K562 (cell line): Measurements from ENCODE around the gene CFAP73. TPM values are rescaled to one million over a fixed set of nuclear protein-coding genes. Genes with fewer than 3 reads are reported as not detected.

ENCODE experiments used
- ATAC-seq: fragments of 200-7000 bp; cut with Tn5 transposase; 3 replicates; pipeline ENCODE4 v1.9.1; 2020; ENCODE audit warnings: moderate library complexity
- BruUV-seq: library from RNA; stranded (reverse); fragments of 400-500 nt; replicated peaks from 2 replicates; lab custom pipeline; 2021; lab: Mats Ljungman, UMichigan
- CTCF ChIA-PET: fragments of 300-600 bp; formaldehyde crosslinking; extraction: SDS; loops from one replicate; lab custom pipeline; 2021; ENCODE audit warnings: low intra/inter-chr PET ratio; lab: Yijun Ruan, JAX
- POLR2A ChIA-PET: fragments of 300-600, 350-650 bp; sonication (Branson Sonifier 250); formaldehyde crosslinking; extraction: SDS; loops from one replicate; lab custom pipeline; 2021; ENCODE audit warnings: antibody characterized with exemption, inconsistent platforms; lab: Yijun Ruan, JAX
- DNase-seq, 4 experiments: peaks; one replicate each; pipeline versions ENCODE4 v3.0.0 to v3.0.0-alpha.2; 2011 to 2018; ENCODE audit warnings: low spot score in 3 of 4, mixed read lengths in 3 of 4; ENCODE audit errors: extremely low read depth in 1 of 4
- FAIRE-seq: peaks from 2 replicates; lab custom pipeline; 2011; peaks lifted over from hg19 to GRCh38; lab: Jason Lieb, UNC
- H2AFZ ChIP-seq: 2 replicates; pipeline ENCODE4 v1.6.0; 2011; ENCODE audit warnings: low read depth, low read length, control low read depth, inconsistent platforms
- H3K27ac ChIP-seq: fragments of 200-600 bp; 3 replicates; pipeline ENCODE4 v1.8.0; 2011; ENCODE audit warnings: low read depth, mild to moderate bottlenecking, control low read depth, inconsistent platforms, low read length, moderate library complexity, mixed read lengths; ENCODE audit errors: extremely low read depth
- H3K27me3 ChIP-seq, 2 experiments: fragments of 300-600 bp in 1 of 2; 2 replicates in 1 of 2; 3 replicates in 1 of 2; pipeline versions ENCODE4 v1.6.0 to v1.8.0; 2011; ENCODE audit warnings: inconsistent platforms in 2 of 2, low read length in 2 of 2, mild to moderate bottlenecking in 1 of 2, mixed read lengths in 1 of 2, moderate library complexity in 1 of 2; ENCODE audit not compliant: control insufficient read depth in 2 of 2, insufficient read depth in 2 of 2
- H3K36me3 ChIP-seq: fragments of 300-600 bp; 3 replicates; pipeline ENCODE4 v1.8.0; 2011; ENCODE audit warnings: mild to moderate bottlenecking, low read length, inconsistent platforms; ENCODE audit not compliant: control insufficient read depth, insufficient read depth
- H3K4me1 ChIP-seq, 2 experiments: fragments of 200-600 bp in 1 of 2; replicated peaks in 1 of 2; 2 replicates in 1 of 2; 3 replicates in 1 of 2; pipeline versions ENCODE4 v1.5.1 to v1.8.0; 2011; ENCODE audit warnings: inconsistent platforms in 2 of 2, low read length in 2 of 2, mild to moderate bottlenecking in 1 of 2, mixed read lengths in 1 of 2, moderate library complexity in 1 of 2; ENCODE audit not compliant: control insufficient read depth in 2 of 2, insufficient read depth in 2 of 2
- H3K4me2 ChIP-seq: 2 replicates; pipeline ENCODE4 v1.6.1; 2011; ENCODE audit warnings: low read length, control low read depth, inconsistent platforms, mixed read lengths; ENCODE audit not compliant: insufficient read depth
- H3K4me3 ChIP-seq: fragments of 200-600 bp; sonication (generic), shearing (Covaris generic); 2 replicates; pipeline ENCODE4 v1.5.1; 2016; ENCODE audit warnings: control low read depth, inconsistent platforms
- H3K79me2 ChIP-seq: fragments of 200-600 bp; 3 replicates; pipeline ENCODE4 v1.8.0; 2011; ENCODE audit warnings: low read length, inconsistent platforms; ENCODE audit not compliant: control insufficient read depth, insufficient read depth
- H3K9ac ChIP-seq, 2 experiments: 2 replicates each; pipeline versions ENCODE4 v1.6.0 to v1.6.1; 2011; ENCODE audit warnings: low read depth in 2 of 2, low read length in 2 of 2, control low read depth in 1 of 2, inconsistent platforms in 1 of 2, mild to moderate bottlenecking in 1 of 2, mixed read lengths in 1 of 2; ENCODE audit not compliant: insufficient read depth in 1 of 2
- H3K9me1 ChIP-seq: one replicate; pipeline ENCODE4 v1.6.0; 2011; ENCODE audit warnings: inconsistent platforms, mild to moderate bottlenecking, low read length, moderate library complexity; ENCODE audit not compliant: control insufficient read depth, insufficient read depth
- H3K9me3 ChIP-seq: replicated peaks from 2 replicates; pipeline ENCODE4 v1.5.1; 2011; ENCODE audit warnings: low read depth, low read length, inconsistent platforms; ENCODE audit not compliant: control insufficient read depth, insufficient read depth
- H4K20me1 ChIP-seq: replicated peaks from 2 replicates; pipeline ENCODE4 v1.6.1; 2011; ENCODE audit warnings: low read length, inconsistent platforms, mixed read lengths; ENCODE audit not compliant: control insufficient read depth, insufficient read depth
- MCM7 ChIP-seq, 2 experiments: fragments of 450-650 bp; IDR thresholded peaks; 2 replicates each; pipeline ENCODE4 v1.6.1; 2016 to 2018
- POLR2AphosphoS5 ChIP-seq: IDR thresholded peaks from 2 replicates; pipeline ENCODE4 v1.6.1; 2011; ENCODE audit warnings: mild to moderate bottlenecking, low read depth, low read length, moderate library complexity; ENCODE audit not compliant: control insufficient read depth, insufficient read depth
- POLR3G ChIP-seq: IDR thresholded peaks from 2 replicates; pipeline ENCODE4 v1.6.1; 2011; ENCODE audit not compliant: insufficient read length, insufficient replicate concordance; ENCODE audit errors: extremely low read depth
- PURB ChIP-seq: sonication (generic); formaldehyde crosslinking; IDR thresholded peaks from 2 replicates; pipeline ENCODE4 v1.9.0; 2021; ENCODE audit warnings: low read depth, mild to moderate bottlenecking, missing genetic modification reagents
- SMARCE1 ChIP-seq: fragments of 450-650 bp; IDR thresholded peaks from 2 replicates; pipeline ENCODE4 v1.7.1; 2016; ENCODE audit warnings: mild to moderate bottlenecking
- SNIP1 ChIP-seq: fragments of 450-650 bp; IDR thresholded peaks from 2 replicates; pipeline ENCODE4 v1.7.1; 2017; ENCODE audit warnings: low read depth, mild to moderate bottlenecking
- THRAP3 ChIP-seq: fragments of 450-650 bp; IDR thresholded peaks from 2 replicates; pipeline ENCODE4 v1.6.1; 2016; ENCODE audit warnings: mild to moderate bottlenecking, inconsistent platforms, borderline replicate concordance
- ZHX1 ChIP-seq: fragments of 150-350 bp; conservative IDR thresholded peaks from 2 replicates; pipeline ENCODE4 v1.6.1; 2014; ENCODE audit warnings: low read length
- ZNF707 ChIP-seq: fragments of 250-450 bp; sonication (Bioruptor Pico); conservative IDR thresholded peaks from 2 replicates; pipeline ENCODE4 v1.8.0; 2022; ENCODE audit warnings: inconsistent platforms, mild to moderate bottlenecking, moderate library complexity
- ZNF764 ChIP-seq: fragments of 250-450 bp; sonication (Bioruptor Pico); IDR thresholded peaks from 2 replicates; pipeline ENCODE4 v1.4.0; 2020; ENCODE audit warnings: low read depth, mild to moderate bottlenecking, moderate library complexity
- ZSCAN29 ChIP-seq: fragments of 450-650 bp; IDR thresholded peaks from 2 replicates; pipeline ENCODE4 v1.6.1; 2017
- WGBS: fragments of 100-300 bp; shearing (Covaris generic); methylation state at CpG from one replicate; pipeline ENCODE4 v1.1.6; 2016; ENCODE audit warnings: low coverage, mixed read lengths; ENCODE audit not compliant: insufficient coverage; ENCODE audit errors: missing lambda C conversion rate; 5-methylcytosine and 5-hydroxymethylcytosine counted together
- in situ Hi-C: fragments of 300-500 bp; cut with MboI; formaldehyde crosslinking; loops from 4 replicates; pipeline ENCODE4 v1.15.0; 2018; ENCODE audit warnings: inconsistent platforms, mixed read lengths
- intact Hi-C: fragments of 100-400 bp; cut with micrococcal nuclease; formaldehyde crosslinking; loops from 2 replicates; pipeline ENCODE4 v1.14.2; 2022
- polyA plus RNA-seq, 8 experiments: library from polyadenylated mRNA; depleted of rRNA in 4 of 8; stranded (reverse) in 5 of 8; unstranded in 3 of 8; fragments of >200 nt; fragmentation: Nextera tagmentation in 2 of 8; fragmentation: Illumina TruSeq in 1 of 8; extraction: Ambion mirVana in 2 of 8; extraction: Trizol in 1 of 8; gene quantifications; 2 replicates each; pipeline versions ENCODE4 v1.2.1 to v1.2.3, GENCODE V29; 2011 to 2014; ENCODE audit warnings: inconsistent platforms in 1 of 8, missing spikeins in 1 of 8
- total RNA-seq, 7 experiments: library from RNA; depleted of rRNA in 6 of 7; stranded (reverse); fragments of >200 nt in 6 of 7; fragmentation: Illumina TruSeq in 2 of 7; extraction: Trizol in 2 of 7; gene quantifications; 2 replicates each; pipeline versions ENCODE4 v1.2.1 to v1.2.3, GENCODE V29; 2011 to 2021; ENCODE audit warnings: low replicate concordance in 1 of 7
- TF ChIP-seq, protein P1 (sequence below): sonication (generic); formaldehyde crosslinking; IDR thresholded peaks from 2 replicates; pipeline ENCODE4 v1.8.0; 2022; ENCODE audit warnings: mild to moderate bottlenecking, missing genetic modification reagents
- TF ChIP-seq, protein P2 (sequence below): fragments of 250-450 bp; sonication (Bioruptor Pico); IDR thresholded peaks from 2 replicates; pipeline ENCODE4 v1.8.0; 2021; ENCODE audit warnings: moderate library complexity, mild to moderate bottlenecking, inconsistent platforms

CFAP73 gene
- total and polyA plus RNA-seq, 9 of the 15 experiments (the other 6 are each of a cell fraction or from before 2014, with no cell fraction given): not detected

- ChIA-PET CTCF (interaction anchor here (0.6 kb wide), 1 partner anchor 562 kb away, joined by 3 read pairs; no protein-coding TSS in a partner anchor), POLR2A (interaction anchor here (0.6 kb wide), 1 partner anchor 11 kb away, joined by 3 read pairs; no protein-coding TSS in a partner anchor)
- DNase-seq: no peak
- H3K27me3 ChIP-seq: no peaks in the 10 kb centered on the region
- H3K36me3 ChIP-seq: no peaks in the 10 kb centered on the region
- H3K27ac ChIP-seq: no peak overlapping the region
- no peak overlapping the region for H3K9ac ChIP-seq
- H4K20me1 ChIP-seq: peaks cover 10% of the 10 kb centered on the region
- no peak overlapping the region for H3K4me2 ChIP-seq
- no peaks in the 10 kb centered on the region for H3K9me3 ChIP-seq
- H3K9me1 ChIP-seq: no peaks in the 10 kb centered on the region
- no peak overlapping the region for H3K4me3 ChIP-seq
- intact Hi-C loops: no loop called here
- no peak for ATAC-seq
- H3K79me2 ChIP-seq: no peaks in the 10 kb centered on the region
- 10% methylated on average over 7 of the region's 7 CpGs for WGBS
- TF ChIP-seq, protein P1, sequence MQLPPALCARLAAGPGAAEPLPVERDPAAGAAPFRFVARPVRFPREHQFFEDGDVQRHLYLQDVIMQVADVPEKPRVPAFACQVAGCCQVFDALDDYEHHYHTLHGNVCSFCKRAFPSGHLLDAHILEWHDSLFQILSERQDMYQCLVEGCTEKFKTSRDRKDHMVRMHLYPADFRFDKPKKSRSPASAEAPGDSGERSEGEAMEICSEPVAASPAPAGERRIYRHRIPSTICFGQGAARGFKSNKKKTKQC (CRISPR knock-in tag): no peak
- TF ChIP-seq PURB: no peak
- TF ChIP-seq POLR2AphosphoS5: no peak
- no peak for TF ChIP-seq ZSCAN29
- no peak for TF ChIP-seq ZNF707 (CRISPR knock-in tag)
- TF ChIP-seq, protein P2, sequence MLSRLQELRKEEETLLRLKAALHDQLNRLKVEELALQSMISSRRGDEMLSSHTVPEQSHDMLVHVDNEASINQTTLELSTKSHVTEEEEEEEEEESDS (CRISPR knock-in tag): no peak
- no peak for TF ChIP-seq THRAP3
- TF ChIP-seq SNIP1: no peak
- no peak for TF ChIP-seq POLR3G
- no peak for TF ChIP-seq ZHX1
- TF ChIP-seq MCM7 (IDR thresholded peaks at IDR 0.05): no peak
- TF ChIP-seq SMARCE1: no peak
- TF ChIP-seq ZNF764 (CRISPR knock-in tag): no peak
- TF ChIP-seq, all 486 proteins: peak for 0
- peaks cover 8 to 11% of the 10 kb centered on the region in 2 experiments for H3K4me1 ChIP-seq
- BruUV-seq: no TSS peak
- no peak for FAIRE-seq
- in situ Hi-C loops: no loop called here
- 0 out of 2 replicates have a peak overlapping the region, but pooled peaks have one; percentile 4 for H2AFZ ChIP-seq
Observed at GRCh38 chr12:113140706-113141105, 8.8 kb upstream of the CFAP73 start.
